Endothelial cell of umbilical vein (primary cell): ENCODE results near the gene POLN.

Experiments used
- EZH2 ChIP-seq: IDR thresholded peaks from 2 replicates; pipeline ENCODE4 v1.6.1; 2012; ENCODE audit warnings: borderline replicate concordance, low read depth, mild to moderate bottlenecking, moderate library complexity, low read length, inconsistent platforms; ENCODE audit not compliant: severe bottlenecking
- FOS ChIP-seq: IDR thresholded peaks from 2 replicates; pipeline ENCODE4 v1.6.1; 2011; ENCODE audit warnings: mild to moderate bottlenecking, low read length, moderate library complexity, borderline replicate concordance; ENCODE audit not compliant: insufficient read depth
- GATA2 ChIP-seq: IDR thresholded peaks from 2 replicates; pipeline ENCODE4 v1.7.0; 2011; ENCODE audit warnings: low read depth, mild to moderate bottlenecking, moderate library complexity, mixed read lengths, low read length; ENCODE audit not compliant: insufficient read length, insufficient read depth
- JUN ChIP-seq: IDR thresholded peaks from 2 replicates; pipeline ENCODE4 v1.6.1; 2011; ENCODE audit warnings: borderline replicate concordance, low read depth; ENCODE audit not compliant: insufficient read length, insufficient read depth
- MYC ChIP-seq: IDR thresholded peaks from one replicate; pipeline ENCODE4 v1.6.1; 2011; ENCODE audit warnings: mild to moderate bottlenecking, low read depth, low read length
- POLR2A ChIP-seq: IDR thresholded peaks from 2 replicates; pipeline ENCODE4 v1.6.1; 2012; ENCODE audit warnings: low read depth, mild to moderate bottlenecking, control low read depth, low read length
- POLR2AphosphoS5 ChIP-seq: IDR thresholded peaks from 2 replicates; pipeline ENCODE4 v1.6.1; 2012; ENCODE audit warnings: low read depth, mild to moderate bottlenecking, control low read depth, low read length, moderate library complexity; ENCODE audit not compliant: insufficient read depth
- TF ChIP-seq, protein P1 (sequence below), 2 donors: IDR thresholded peaks; 1 replicate in 1 of 2; 2 replicates in 1 of 2; pipeline ENCODE4 v1.5.1; 2011; ENCODE audit warnings: low read length in 2 of 2, mild to moderate bottlenecking in 2 of 2, moderate library complexity in 2 of 2, control low read depth in 1 of 2, inconsistent platforms in 1 of 2, low read depth in 1 of 2; ENCODE audit not compliant: insufficient read depth in 1 of 2; ENCODE audit errors: extremely low read depth in 1 of 2
- TF ChIP-seq, protein P2 (sequence below): IDR thresholded peaks from 2 replicates; pipeline ENCODE4 v1.6.1; 2011; ENCODE audit not compliant: insufficient read depth, insufficient read length

DNA sequence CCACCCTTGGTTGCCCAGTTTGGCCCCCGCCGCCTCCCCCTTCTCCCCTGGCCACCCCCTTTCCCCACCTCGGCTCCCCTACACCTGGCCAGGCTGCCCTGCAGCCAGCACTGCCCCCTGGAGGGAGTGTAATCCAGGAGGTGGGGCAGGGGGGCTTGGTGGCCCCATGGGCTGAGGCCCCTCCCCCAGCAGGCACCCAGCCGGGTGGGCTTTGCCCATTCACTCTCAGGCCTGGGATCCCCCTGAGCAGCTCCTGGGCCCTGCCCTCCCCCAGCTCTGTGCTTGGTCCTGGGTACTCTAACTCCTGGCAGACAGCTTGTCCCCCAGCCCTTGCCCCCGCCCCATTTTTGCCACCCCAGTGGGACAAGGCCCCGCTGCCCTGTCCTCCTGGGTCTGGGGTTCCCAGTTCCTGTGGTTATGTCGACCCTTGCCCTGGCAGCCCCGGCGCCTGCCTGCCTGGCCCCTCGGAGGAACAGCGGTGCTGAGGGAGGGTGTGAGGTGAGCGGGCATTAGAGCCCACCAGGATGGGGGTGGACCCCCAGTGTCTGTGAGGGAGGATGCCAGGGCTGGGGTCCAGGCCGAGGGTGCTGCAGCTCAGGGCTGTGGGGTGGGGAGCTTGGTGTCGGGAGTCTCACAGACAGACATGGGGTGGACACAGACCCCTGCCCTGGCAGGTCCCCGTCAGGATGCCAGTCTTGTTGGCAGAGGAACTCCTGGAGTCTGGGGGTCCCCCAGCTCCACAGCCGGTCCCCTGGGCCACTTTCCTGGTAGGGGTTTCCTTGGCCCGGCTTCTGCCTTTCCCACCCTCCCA lies 172.6 kb downstream of the POLN start:
- TF ChIP-seq, protein P1, sequence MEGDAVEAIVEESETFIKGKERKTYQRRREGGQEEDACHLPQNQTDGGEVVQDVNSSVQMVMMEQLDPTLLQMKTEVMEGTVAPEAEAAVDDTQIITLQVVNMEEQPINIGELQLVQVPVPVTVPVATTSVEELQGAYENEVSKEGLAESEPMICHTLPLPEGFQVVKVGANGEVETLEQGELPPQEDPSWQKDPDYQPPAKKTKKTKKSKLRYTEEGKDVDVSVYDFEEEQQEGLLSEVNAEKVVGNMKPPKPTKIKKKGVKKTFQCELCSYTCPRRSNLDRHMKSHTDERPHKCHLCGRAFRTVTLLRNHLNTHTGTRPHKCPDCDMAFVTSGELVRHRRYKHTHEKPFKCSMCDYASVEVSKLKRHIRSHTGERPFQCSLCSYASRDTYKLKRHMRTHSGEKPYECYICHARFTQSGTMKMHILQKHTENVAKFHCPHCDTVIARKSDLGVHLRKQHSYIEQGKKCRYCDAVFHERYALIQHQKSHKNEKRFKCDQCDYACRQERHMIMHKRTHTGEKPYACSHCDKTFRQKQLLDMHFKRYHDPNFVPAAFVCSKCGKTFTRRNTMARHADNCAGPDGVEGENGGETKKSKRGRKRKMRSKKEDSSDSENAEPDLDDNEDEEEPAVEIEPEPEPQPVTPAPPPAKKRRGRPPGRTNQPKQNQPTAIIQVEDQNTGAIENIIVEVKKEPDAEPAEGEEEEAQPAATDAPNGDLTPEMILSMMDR (IDR thresholded peaks at IDR 0.05; ENCODE audit: extremely low read depth in 1 of 2, insufficient read depth in 1 of 2, low read depth in 1 of 2, low read length in 2 of 2): no peak
- no peak for TF ChIP-seq POLR2A
- TF ChIP-seq JUN: no peak
- TF ChIP-seq EZH2: no peak
- no peak for TF ChIP-seq POLR2AphosphoS5
- TF ChIP-seq, protein P2, sequence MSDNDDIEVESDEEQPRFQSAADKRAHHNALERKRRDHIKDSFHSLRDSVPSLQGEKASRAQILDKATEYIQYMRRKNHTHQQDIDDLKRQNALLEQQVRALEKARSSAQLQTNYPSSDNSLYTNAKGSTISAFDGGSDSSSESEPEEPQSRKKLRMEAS: no peak
- TF ChIP-seq FOS: no peak
- no peak for TF ChIP-seq GATA2
- TF ChIP-seq MYC: no peak
